Stimulated activated naive B cell treated with anti-CD40 and anti-IgM and Interleukin-4, amounts not matched to agents 10 μg/mL and 1 μg/mL and 100 μg/mL, for 72 hours (primary cell): ENCODE results near the gene CLBA1.
"Not testable (repeated sequence)": the region's sequence is repeated elsewhere in the genome, so short reads cannot be mapped to it uniquely, and the experiment has no call there.

Experiments used
- ATAC-seq, 2 donors: fragments of 150-1000 bp; cut with Tn5 transposase; replicated peaks; 2 replicates each; pipeline ENCODE4 v1.10.0; 2021; ENCODE audit warnings: moderate library complexity in 1 of 2
- DNase-seq: peaks from one replicate; pipeline ENCODE4 v3.0.0; 2021
- H3K27ac Mint-ChIP-seq: one replicate; pipeline ENCODE4 v1.8.0; 2022; ENCODE audit warnings: mild to moderate bottlenecking, mixed read lengths
- H3K27me3 Mint-ChIP-seq, 2 donors: one replicate each; pipeline ENCODE4 v1.8.0; 2022; ENCODE audit warnings: mixed read lengths in 2 of 2
- H3K36me3 Mint-ChIP-seq, 2 donors: one replicate each; pipeline ENCODE4 v1.8.0; 2022; ENCODE audit warnings: mixed read lengths in 2 of 2, mild to moderate bottlenecking in 1 of 2
- H3K4me1 Mint-ChIP-seq, 2 donors: one replicate each; pipeline ENCODE4 v1.8.0; 2022; ENCODE audit warnings: mixed read lengths in 2 of 2, mild to moderate bottlenecking in 1 of 2
- H3K4me3 Mint-ChIP-seq, 2 donors: one replicate each; pipeline ENCODE4 v1.8.0; 2022; ENCODE audit warnings: mild to moderate bottlenecking in 2 of 2, mixed read lengths in 2 of 2, moderate library complexity in 1 of 2
- H3K9me3 Mint-ChIP-seq, 2 donors: one replicate each; pipeline ENCODE4 v1.8.0; 2022; ENCODE audit warnings: mixed read lengths in 2 of 2, mild to moderate bottlenecking in 1 of 2

The CLBA1 gene

GRCh38 chr14:105022276-105022670, 36.7 kb downstream of the CLBA1 start:
- Mint-ChIP-seq H3K36me3 (peaks cover 10 to 27% of the 10 kb centered on the region in 2 donors), H3K9me3 (peaks cover 0 to 2% of the 10 kb centered on the region in 2 donors), H3K27me3 (no peaks in the 10 kb centered on the region), H3K27ac (no peak overlapping the region), H3K4me1 (peaks cover 23 to 45% of the 10 kb centered on the region in 2 donors), H3K4me3 (peak overlapping the region; percentile 95 to 99)
- DNase-seq (no peak), ATAC-seq (no peak)

GRCh38 chr14:105023144-105023543, 37.6 kb downstream of the CLBA1 start:
- peaks cover 0 to 2% of the 10 kb centered on the region in 2 donors for H3K9me3 Mint-ChIP-seq
- H3K36me3 Mint-ChIP-seq: peaks cover 9 to 27% of the 10 kb centered on the region in 2 donors
- H3K4me3 Mint-ChIP-seq: no peak overlapping the region
- ATAC-seq (no peak), DNase-seq (no peak)
- H3K27me3 Mint-ChIP-seq: no peaks in the 10 kb centered on the region
- peaks cover 23 to 45% of the 10 kb centered on the region in 2 donors for H3K4me1 Mint-ChIP-seq
- H3K27ac Mint-ChIP-seq: no peak overlapping the region

GRCh38 chr14:105023791-105024480, 38.3 kb downstream of the CLBA1 start:
- ATAC-seq (no peak), DNase-seq (no peak)
- Mint-ChIP-seq H3K9me3 (peaks cover 0 to 2% of the 10 kb centered on the region in 2 donors), H3K4me1 (peaks cover 22 to 41% of the 10 kb centered on the region in 2 donors), H3K36me3 (peaks cover 8 to 25% of the 10 kb centered on the region in 2 donors), H3K27ac (no peak overlapping the region), H3K4me3 (no peak overlapping the region), H3K27me3 (no peaks in the 10 kb centered on the region)

- Mint-ChIP-seq H3K27me3 (no peaks in the 10 kb centered on the region), H3K36me3 (peaks cover 6 to 25% of the 10 kb centered on the region in 2 donors), H3K4me1 (peaks cover 18 to 36% of the 10 kb centered on the region in 2 donors), H3K9me3 (peaks cover 0 to 2% of the 10 kb centered on the region in 2 donors), H3K4me3 (no peak overlapping the region), H3K27ac (peak overlapping the region; percentile 69)
- DNase-seq (no peak), ATAC-seq (no peak)
Observed at GRCh38 chr14:105025429-105025828, 39.8 kb downstream of the CLBA1 start.

GRCh38 chr14:105026033-105026785, 40.6 kb downstream of the CLBA1 start:
- H3K4me3 Mint-ChIP-seq: no peak overlapping the region
- peaks cover 6 to 25% of the 10 kb centered on the region in 2 donors for H3K36me3 Mint-ChIP-seq
- peak overlapping the region; percentile 56 for H3K27ac Mint-ChIP-seq
- H3K4me1 Mint-ChIP-seq: peaks cover 18 to 41% of the 10 kb centered on the region in 2 donors
- peak; percentile 13 to 41 for ATAC-seq
- DNase-seq: no peak
- peaks cover 0 to 2% of the 10 kb centered on the region in 2 donors for H3K9me3 Mint-ChIP-seq
- H3K27me3 Mint-ChIP-seq: no peaks in the 10 kb centered on the region

GRCh38 chr14:105026802-105027563, 41.4 kb downstream of the CLBA1 start:
- Mint-ChIP-seq H3K27me3 (no peaks in the 10 kb centered on the region), H3K27ac (no peak overlapping the region)
- no peak for DNase-seq

GRCh38 chr14:105027718-105028117, 42.1 kb downstream of the CLBA1 start:
- H3K4me3 Mint-ChIP-seq, H3K27ac Mint-ChIP-seq, H3K27me3 Mint-ChIP-seq, ATAC-seq, H3K9me3 Mint-ChIP-seq, DNase-seq: not testable (repeated sequence)
- H3K36me3 Mint-ChIP-seq: peaks cover 2 to 17% of the 10 kb centered on the region in 2 donors
- peaks cover 13 to 28% of the 10 kb centered on the region in 2 donors for H3K4me1 Mint-ChIP-seq

More at GRCh38 chr14:105026802-105027563, 41.4 kb downstream of the CLBA1 start:
- Mint-ChIP-seq H3K4me3 (no peak overlapping the region), H3K36me3 (peaks cover 2 to 19% of the 10 kb centered on the region in 2 donors), H3K4me1 (peaks cover 13 to 35% of the 10 kb centered on the region in 2 donors), H3K9me3 (peaks cover 0 to 2% of the 10 kb centered on the region in 2 donors)
- peak in 1 of 2 donors; percentile 27 for ATAC-seq

GRCh38 chr14:105028251-105028927, 42.8 kb downstream of the CLBA1 start:
- no peak overlapping the region for H3K4me3 Mint-ChIP-seq
- DNase-seq: no peak

GRCh38 chr14:105029402-105029801, 43.8 kb downstream of the CLBA1 start:
- H3K4me3 Mint-ChIP-seq: no peak overlapping the region
- peaks cover 2 to 13% of the 10 kb centered on the region in 2 donors for H3K36me3 Mint-ChIP-seq
- H3K9me3 Mint-ChIP-seq: peaks cover 0 to 2% of the 10 kb centered on the region in 2 donors
- H3K27me3 Mint-ChIP-seq: no peaks in the 10 kb centered on the region
- DNase-seq (no peak), ATAC-seq (no peak)
- peaks cover 11 to 24% of the 10 kb centered on the region in 2 donors for H3K4me1 Mint-ChIP-seq
- H3K27ac Mint-ChIP-seq: no peak overlapping the region

More at GRCh38 chr14:105028251-105028927, 42.8 kb downstream of the CLBA1 start:
- no peak overlapping the region for H3K27ac Mint-ChIP-seq
- no peaks in the 10 kb centered on the region for H3K27me3 Mint-ChIP-seq
- H3K9me3 Mint-ChIP-seq: peaks cover 0 to 2% of the 10 kb centered on the region in 2 donors
- no peak for ATAC-seq
- H3K4me1 Mint-ChIP-seq: peaks cover 11 to 23% of the 10 kb centered on the region in 2 donors
- H3K36me3 Mint-ChIP-seq: peaks cover 2 to 14% of the 10 kb centered on the region in 2 donors

GRCh38 chr14:105030194-105030593, 44.6 kb downstream of the CLBA1 start:
- H3K27me3 Mint-ChIP-seq: no peaks in the 10 kb centered on the region
- H3K4me1 Mint-ChIP-seq: peaks cover 8 to 19% of the 10 kb centered on the region in 2 donors
- H3K9me3 Mint-ChIP-seq: peaks cover 0 to 2% of the 10 kb centered on the region in 2 donors
- no peak overlapping the region for H3K4me3 Mint-ChIP-seq
- DNase-seq: no peak
- ATAC-seq: no peak
- H3K27ac Mint-ChIP-seq: no peak overlapping the region
- peaks cover 2 to 13% of the 10 kb centered on the region in 2 donors for H3K36me3 Mint-ChIP-seq

- DNase-seq: no peak
- Mint-ChIP-seq H3K4me3 (no peak overlapping the region), H3K4me1 (peaks cover 8 to 19% of the 10 kb centered on the region in 2 donors), H3K27ac (no peak overlapping the region), H3K36me3 (peaks cover 2 to 13% of the 10 kb centered on the region in 2 donors), H3K27me3 (no peaks in the 10 kb centered on the region), H3K9me3 (peaks cover 0 to 2% of the 10 kb centered on the region in 2 donors)
- ATAC-seq: no peak
Observed at GRCh38 chr14:105030836-105031396, 45.3 kb downstream of the CLBA1 start.

GRCh38 chr14:105032451-105032901, 46.9 kb downstream of the CLBA1 start:
- not testable (repeated sequence) for ATAC-seq, H3K4me3 Mint-ChIP-seq, DNase-seq, H3K9me3 Mint-ChIP-seq, H3K27me3 Mint-ChIP-seq, H3K27ac Mint-ChIP-seq, H3K36me3 Mint-ChIP-seq
- H3K4me1 Mint-ChIP-seq: peaks cover 4 to 14% of the 10 kb centered on the region in 2 donors

GRCh38 chr14:105033412-105033900, 47.9 kb downstream of the CLBA1 start:
- not testable (repeated sequence) for H3K27me3 Mint-ChIP-seq, H3K9me3 Mint-ChIP-seq, DNase-seq, H3K36me3 Mint-ChIP-seq, ATAC-seq
- peak overlapping the region; percentile 28 for H3K27ac Mint-ChIP-seq
- peak overlapping the region; percentile 58 to 74 for H3K4me3 Mint-ChIP-seq
- H3K4me1 Mint-ChIP-seq: peaks cover 4 to 14% of the 10 kb centered on the region in 2 donors
